ENCODE results near the gene GSTT4.
"Not testable (repeated sequence)": the region's sequence is repeated elsewhere in the genome, so short reads cannot be mapped to it uniquely, and the experiment has no call there.

The GSTT4 gene

GRCh38 chr22:24005201-24005600 is at the start of gene GSTT4:
GSTT4 (minus strand) TSS chr22:24005453; CDS start chr22:24005356, 97 bp downstream.
- DNase-seq, result no peak

DNA sequence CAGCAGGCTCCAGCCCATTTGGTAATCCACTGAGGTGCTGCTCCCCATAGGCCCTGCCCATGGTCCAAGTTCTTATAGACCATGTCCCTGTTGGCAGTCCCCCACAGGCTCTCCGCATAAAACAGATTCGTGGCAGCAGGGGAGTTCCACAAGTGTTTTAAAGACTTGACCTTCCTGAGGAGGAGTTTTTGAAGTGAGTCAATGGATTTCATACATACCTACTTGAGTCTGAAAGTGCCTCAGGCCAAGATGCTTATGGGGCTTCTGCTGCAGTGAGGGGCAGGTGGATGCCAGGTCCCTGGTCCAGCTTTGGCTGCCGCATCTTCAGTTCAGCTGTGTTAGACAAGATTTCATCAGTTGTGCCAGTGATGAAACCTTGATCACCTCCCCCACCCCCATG is 49.1 kb upstream of the GSTT4 start:
- DNase-seq, result no peak

GRCh38 chr22:24053481-24054226 is 48.4 kb upstream of the GSTT4 start:
- no peak for DNase-seq

DNA sequence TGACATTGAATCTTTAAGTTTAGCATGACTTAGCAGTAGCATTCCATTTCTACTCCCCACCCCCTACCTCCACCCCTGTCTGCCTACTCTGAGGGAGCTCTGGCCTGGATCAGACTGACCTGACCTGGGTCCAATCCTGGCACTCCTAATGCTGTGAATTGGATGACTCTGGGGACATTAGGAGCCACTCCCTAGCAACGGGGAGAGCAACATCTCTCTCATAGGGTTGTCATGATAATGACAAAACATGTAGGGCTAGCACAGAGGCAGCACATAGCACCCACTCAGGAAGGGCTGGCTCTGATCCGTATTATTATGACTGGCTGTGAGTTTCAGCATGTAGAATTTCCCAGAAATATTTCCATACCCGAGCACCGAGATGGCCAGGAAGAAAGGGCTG is 46.3 kb upstream of the GSTT4 start:
- no peak for DNase-seq

DNA sequence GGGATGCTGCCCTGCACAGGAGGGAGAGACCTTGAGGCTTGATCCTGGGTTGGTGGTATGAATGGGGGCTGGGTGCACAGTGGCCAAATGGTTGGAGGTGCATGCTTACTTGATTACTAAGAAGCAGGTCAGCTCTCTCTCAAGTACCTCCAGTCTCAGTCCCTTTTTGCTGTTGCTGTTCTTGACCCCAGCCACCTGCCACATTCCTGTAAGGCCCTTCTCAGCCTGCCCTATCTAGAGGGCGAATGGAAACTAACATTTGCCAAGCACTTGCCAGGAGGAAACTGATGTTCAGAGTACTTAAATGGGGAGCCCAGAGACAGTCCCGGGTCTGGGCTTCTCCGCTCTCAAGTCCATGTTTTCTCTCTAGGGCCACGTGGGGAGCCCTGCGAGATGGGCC is 45.8 kb upstream of the GSTT4 start:
- DNase-seq, result no peak

GRCh38 chr22:24049978-24050377 is 44.7 kb upstream of the GSTT4 start:
- DNase-seq, result no peak

GRCh38 chr22:24049211-24049610 is 44.0 kb upstream of the GSTT4 start:
- DNase-seq, result no peak

GRCh38 chr22:24046024-24046423 is 40.8 kb upstream of the GSTT4 start:
- DNase-seq, result no peak

DNA sequence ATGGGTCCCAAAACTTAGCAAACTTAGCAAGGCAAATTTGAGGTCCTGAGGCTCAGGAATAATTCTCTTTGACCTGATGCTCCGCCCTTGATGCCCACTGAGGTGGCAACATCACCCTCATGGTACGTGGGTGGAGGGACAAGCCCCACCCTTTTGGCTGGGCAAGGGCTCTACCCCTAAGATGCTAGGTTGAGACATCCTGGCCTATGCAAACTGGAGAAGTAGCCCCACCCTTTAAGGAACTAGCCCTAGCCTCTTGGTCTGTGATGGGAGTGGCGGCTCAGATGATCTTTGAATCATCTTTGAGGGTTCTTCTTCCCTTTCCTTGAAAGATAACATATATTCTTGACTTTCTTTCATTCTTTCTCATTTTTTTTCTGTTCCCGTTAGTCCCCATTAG is 38.7 kb upstream of the GSTT4 start:
- DNase-seq, result no peak

- not testable (repeated sequence) for DNase-seq
Observed at GRCh38 chr22:24043465-24043864, 38.2 kb upstream of the GSTT4 start.

DNA sequence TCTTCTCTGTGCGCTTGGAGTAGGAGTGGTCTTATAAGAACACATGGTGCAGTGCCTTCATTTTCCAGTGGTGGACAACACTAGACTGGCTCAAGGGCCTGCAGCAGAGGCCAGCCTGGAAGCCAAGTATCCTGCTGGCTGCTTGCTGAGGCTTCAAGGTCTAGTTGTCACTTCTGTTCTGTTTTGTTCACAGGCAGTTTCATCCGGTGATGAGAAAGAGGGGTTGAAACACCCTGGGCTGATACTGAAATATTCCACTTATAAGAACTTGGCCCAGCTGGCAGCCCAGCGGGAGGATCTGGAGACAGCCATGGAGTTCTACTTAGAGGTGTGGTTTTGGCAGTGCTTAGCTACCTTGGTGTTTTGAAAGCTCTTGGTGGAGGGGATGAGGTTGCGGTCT is 35.7 kb upstream of the GSTT4 start:
- no peak for DNase-seq

DNA sequence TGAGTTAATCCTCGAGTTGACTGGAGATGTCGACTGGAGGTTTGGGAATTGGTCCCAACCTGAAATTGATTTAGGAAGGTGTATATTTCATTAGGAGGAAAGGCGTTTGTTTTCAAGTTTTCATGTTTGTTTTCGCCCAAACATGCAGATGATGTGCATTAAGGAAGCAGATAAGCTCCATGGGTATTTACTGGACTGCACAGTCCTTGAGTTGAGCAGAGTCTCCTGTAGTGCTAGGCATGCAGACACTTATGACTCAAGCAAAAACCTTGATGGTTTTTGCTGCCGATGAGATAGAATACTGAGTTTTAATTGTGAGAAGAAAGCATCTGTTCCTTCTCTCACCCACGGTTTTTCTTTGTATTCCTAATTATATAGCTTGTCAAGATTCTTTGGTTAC is 33.8 kb upstream of the GSTT4 start:
- DNase-seq, result no peak

- peak; percentile 31 for DNase-seq
Observed at GRCh38 chr22:24037851-24038765, 32.9 kb upstream of the GSTT4 start.

- DNase-seq, result no peak
Observed at GRCh38 chr22:24035296-24035695, 30.0 kb upstream of the GSTT4 start.

- DNase-seq, result no peak
Observed at GRCh38 chr22:24033731-24034130, 28.5 kb upstream of the GSTT4 start.

DNA sequence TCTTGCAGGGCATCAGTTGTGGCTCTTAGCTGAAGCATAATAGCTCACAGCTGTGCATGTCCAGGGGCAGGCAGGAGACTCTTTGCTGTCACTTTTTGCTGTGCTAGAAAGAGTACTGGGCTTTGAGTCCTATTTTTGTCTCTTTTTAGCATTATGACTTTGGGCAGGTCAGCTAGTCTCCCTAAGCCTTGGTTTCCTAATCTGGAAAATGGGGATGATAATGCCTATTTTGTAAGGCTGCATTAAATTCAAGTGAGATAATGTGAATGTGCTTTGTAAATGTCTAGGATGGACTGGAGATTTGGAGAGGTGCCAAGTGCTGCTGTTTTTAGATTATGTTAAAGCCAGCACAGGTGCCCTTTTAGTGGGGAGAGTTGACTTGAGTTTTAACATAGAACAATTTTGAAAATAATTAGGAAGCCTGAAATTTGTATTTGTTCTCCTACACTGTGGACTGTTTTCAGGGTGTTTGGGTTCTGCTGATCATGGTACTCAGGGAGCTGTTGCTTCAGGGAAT is 25.0 kb upstream of the GSTT4 start:
- DNase-seq, result no peak

- no peak for DNase-seq
Observed at GRCh38 chr22:24029304-24029703, 24.1 kb upstream of the GSTT4 start.

GRCh38 chr22:24028533-24028932 is 23.3 kb upstream of the GSTT4 start:
- no peak for DNase-seq

DNA sequence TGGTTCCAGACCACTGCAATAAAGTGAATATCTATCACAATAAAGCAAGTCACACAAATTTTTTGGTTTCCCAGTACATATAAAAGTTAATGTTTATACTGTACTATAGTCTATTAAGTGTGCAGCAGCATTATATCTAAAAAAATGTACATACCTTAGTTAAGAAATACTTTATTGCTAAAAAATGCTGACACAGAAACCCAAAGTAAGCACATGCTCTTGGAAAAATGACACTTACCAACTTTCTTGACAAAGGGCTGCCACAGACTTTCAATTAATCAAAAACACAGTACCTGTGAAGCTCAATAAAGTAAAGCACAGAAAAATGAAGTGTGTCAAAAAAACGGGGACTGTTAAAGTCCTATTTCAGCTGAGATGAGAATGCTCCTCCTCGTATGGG is 22.7 kb upstream of the GSTT4 start:
- DNase-seq, result no peak

GRCh38 chr22:24027389-24027975 is 22.2 kb upstream of the GSTT4 start:
- DNase-seq, result no peak

- no peak for DNase-seq
Observed at GRCh38 chr22:24026733-24027132, 21.5 kb upstream of the GSTT4 start.

DNA sequence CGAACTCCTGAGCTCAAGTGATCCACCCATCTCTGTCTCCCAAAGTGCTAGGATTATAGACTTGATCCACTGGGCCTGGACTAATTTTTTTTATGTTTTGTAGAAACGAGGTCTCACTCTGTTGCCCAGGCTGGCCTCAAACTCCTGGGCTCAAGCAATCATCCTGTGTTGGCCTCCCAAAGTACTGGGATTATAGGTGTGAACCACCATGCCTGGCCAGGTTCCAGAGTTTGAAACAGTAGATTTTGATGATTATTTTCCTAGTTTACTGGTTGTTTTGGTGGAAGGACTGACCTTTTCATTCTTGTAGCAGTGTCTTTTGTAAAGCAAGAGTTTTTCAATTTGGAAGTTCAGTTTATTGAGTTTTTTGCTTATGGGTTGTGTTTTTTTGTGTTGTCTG is 20.8 kb upstream of the GSTT4 start:
- no peak for DNase-seq

GRCh38 chr22:24025475-24025874 is 20.2 kb upstream of the GSTT4 start:
- DNase-seq, result no peak

GRCh38 chr22:24024354-24024753 is 19.1 kb upstream of the GSTT4 start:
- DNase-seq, result no peak

Data from activated gamma-delta T cell treated with Interleukin-2 at 50 U/mL for 16 hours (primary cell).